RWPE1 (cell line): ENCODE data around the gene BCAR3.

Experiments
- CTCF ChIA-PET: fragments of 350-600 bp; sonication (Branson Sonifier 250); formaldehyde crosslinking; extraction: SDS; loops from one replicate; lab custom pipeline; 2021; lab: Yijun Ruan, JAX
- POLR2A ChIA-PET: fragments of 400-600 bp; formaldehyde crosslinking; extraction: SDS; loops from one replicate; lab custom pipeline; 2020; ENCODE audit warnings: antibody characterized with exemption; ENCODE audit not compliant: low non-redundant PET; lab: Yijun Ruan, JAX
- DNase-seq: peaks from one replicate; pipeline ENCODE4 v3.0.0; 2012; ENCODE audit warnings: low spot score
- H3K27ac ChIP-seq: fragments of 450-650 bp; 2 replicates; pipeline ENCODE4 v1.5.1; 2017
- TF ChIP-seq, protein P1 (sequence below): fragments of 450-650 bp; conservative IDR thresholded peaks from 2 replicates; pipeline ENCODE4 v1.5.1; 2017; ENCODE audit warnings: low read depth, mild to moderate bottlenecking

BCAR3 gene

GRCh38 chr1:93628681-93629080 is 53.0 kb downstream of the BCAR3 start:
- TF ChIP-seq, protein P1, sequence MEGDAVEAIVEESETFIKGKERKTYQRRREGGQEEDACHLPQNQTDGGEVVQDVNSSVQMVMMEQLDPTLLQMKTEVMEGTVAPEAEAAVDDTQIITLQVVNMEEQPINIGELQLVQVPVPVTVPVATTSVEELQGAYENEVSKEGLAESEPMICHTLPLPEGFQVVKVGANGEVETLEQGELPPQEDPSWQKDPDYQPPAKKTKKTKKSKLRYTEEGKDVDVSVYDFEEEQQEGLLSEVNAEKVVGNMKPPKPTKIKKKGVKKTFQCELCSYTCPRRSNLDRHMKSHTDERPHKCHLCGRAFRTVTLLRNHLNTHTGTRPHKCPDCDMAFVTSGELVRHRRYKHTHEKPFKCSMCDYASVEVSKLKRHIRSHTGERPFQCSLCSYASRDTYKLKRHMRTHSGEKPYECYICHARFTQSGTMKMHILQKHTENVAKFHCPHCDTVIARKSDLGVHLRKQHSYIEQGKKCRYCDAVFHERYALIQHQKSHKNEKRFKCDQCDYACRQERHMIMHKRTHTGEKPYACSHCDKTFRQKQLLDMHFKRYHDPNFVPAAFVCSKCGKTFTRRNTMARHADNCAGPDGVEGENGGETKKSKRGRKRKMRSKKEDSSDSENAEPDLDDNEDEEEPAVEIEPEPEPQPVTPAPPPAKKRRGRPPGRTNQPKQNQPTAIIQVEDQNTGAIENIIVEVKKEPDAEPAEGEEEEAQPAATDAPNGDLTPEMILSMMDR = no peak
- no peak for DNase-seq
- H3K27ac ChIP-seq = peak overlapping the region; percentile 63
- ChIA-PET POLR2A (no interaction called here), CTCF (interaction anchor here (0.6 to 4.1 kb wide), 16 partner anchors 10 to 937 kb away, joined by 3 to 81 read pairs (median 5); partner anchors contain the start of genes BCAR3 and FNBP1L)

DNA sequence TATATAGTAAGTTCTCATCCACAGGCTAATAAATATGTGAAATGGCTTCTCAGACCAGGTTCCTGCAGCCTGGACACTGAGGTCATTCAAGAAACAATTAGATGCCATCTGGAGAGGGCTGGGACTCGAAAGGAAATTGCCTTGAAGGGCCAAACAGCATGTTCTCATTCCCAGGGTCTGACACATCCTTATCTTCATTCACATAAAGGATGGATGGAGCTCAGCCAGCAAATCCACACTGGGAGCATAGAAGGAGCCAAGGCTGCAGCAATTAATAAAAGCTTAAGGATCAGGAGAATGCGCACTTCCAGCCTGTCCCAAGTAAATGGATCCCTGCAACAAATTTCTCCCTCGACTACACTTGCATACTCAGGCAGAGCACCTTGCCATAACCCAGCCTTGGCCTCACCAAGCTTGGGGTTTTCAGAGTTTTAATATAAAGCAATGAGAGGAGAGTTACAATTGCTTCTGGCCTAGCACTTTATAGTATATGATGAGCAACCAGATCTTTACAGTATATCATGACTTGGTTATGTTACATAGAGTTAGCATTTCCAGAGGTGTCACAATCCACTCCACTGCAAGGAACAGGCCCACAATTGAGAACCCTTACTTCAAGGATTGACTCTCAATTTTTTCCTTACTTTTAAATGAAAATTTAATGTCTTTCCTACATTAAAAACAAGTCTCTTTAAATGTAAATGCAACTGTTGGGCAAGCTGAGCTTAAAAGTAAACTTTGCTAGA is 55.9 kb downstream of the BCAR3 start:
- TF ChIP-seq, protein P1 = no peak
- POLR2A ChIA-PET = no interaction called here
- DNase-seq = no peak
- CTCF ChIA-PET = interaction anchor here (0.6 to 1.9 kb wide), 3 partner anchors 133 to 219 kb away, joined by 3 to 11 read pairs (median 3); no protein-coding TSS in a partner anchor
- H3K27ac ChIP-seq = peak overlapping the region; percentile 34; the same call in 1 of the 2 replicates

GRCh38 chr1:93623875-93624274 is 57.8 kb downstream of the BCAR3 start:
- POLR2A ChIA-PET = no interaction called here
- H3K27ac ChIP-seq = peak overlapping the region; percentile 77
- DNase-seq = peak; percentile 82
- TF ChIP-seq, protein P1 = no peak
- CTCF ChIA-PET = no interaction called here

DNA sequence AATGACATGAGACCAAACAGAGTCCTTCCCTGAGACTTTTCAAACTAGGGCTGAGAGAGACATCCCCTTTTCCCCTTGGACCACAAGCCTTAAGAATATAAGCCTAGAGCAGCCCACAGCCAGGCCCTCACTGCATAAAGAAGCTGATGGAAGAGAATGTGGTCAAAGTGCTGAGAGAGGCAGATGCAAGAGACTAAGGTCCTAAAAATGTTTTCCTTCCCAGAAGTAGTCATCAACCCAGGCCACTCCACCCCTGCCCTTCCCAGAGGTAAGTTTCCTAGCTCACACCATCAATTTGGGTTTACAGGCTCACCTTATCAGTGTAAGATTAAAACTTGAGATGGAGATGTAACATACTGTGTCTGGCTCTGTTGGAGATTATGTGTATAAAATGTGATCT is 58.2 kb downstream of the BCAR3 start:
- CTCF ChIA-PET = no interaction called here
- TF ChIP-seq, protein P1 = no peak
- DNase-seq = no peak
- POLR2A ChIA-PET = no interaction called here
- no peak overlapping the region for H3K27ac ChIP-seq

GRCh38 chr1:93621246-93621645 is 60.4 kb downstream of the BCAR3 start:
- DNase-seq = no peak
- TF ChIP-seq, protein P1 = no peak
- peak overlapping the region; percentile 71 for H3K27ac ChIP-seq
- ChIA-PET POLR2A (no interaction called here), CTCF (interaction anchor here (0.7 kb wide), 1 partner anchor 81 kb away, joined by 3 read pairs; no protein-coding TSS in a partner anchor)

DNA sequence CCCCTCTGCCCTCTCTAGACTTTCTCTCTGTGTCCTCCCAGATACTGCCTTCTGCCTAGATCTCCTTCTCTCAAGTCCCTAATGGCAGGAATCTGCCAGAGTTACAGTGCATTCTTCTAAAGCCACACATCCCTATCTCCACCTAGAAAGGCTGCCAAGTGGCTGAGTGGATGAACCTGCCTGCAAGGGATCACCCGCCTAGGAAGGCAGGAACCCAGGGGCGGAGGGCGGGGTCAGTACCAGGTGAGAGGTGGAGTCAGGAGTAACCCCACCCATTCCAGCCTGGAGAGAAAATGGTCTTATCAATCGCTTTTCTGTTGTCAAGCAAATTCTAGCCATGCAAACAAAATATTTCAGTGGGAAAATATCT is 60.8 kb downstream of the BCAR3 start:
- peak overlapping the region; percentile 71 for H3K27ac ChIP-seq
- CTCF ChIA-PET = interaction anchor here (0.7 kb wide), 1 partner anchor 82 kb away, joined by 3 read pairs; no protein-coding TSS in a partner anchor
- POLR2A ChIA-PET = no interaction called here
- no peak for DNase-seq
- TF ChIP-seq, protein P1 = no peak
